ENCODE results near the gene LRRC32. TPM values are rescaled to one million over a fixed set of nuclear protein-coding genes. Genes with fewer than 3 reads are reported as not detected.

Gene LRRC32
- polyA plus RNA-seq, 3 donors = 1.5 TPM; not detected in 2

GRCh38 chr11:76703707-76704106 lies 33.2 kb upstream of the LRRC32 start:
- Mint-ChIP-seq H3K36me3 (no peaks in the 10 kb centered on the region), H3K4me3 (no peak overlapping the region), H3K27me3 (ENCODE audit: low read depth in 3 of 3) (peaks cover 9 to 15% (median 10%) of the 10 kb centered on the region in 3 donors), H3K9me3 (peaks cover 4 to 27% (median 20%) of the 10 kb centered on the region in 7 donors), H3K4me1 (peaks cover 11% of the 10 kb centered on the region), H3K27ac (peak overlapping the region in 1 of 7 donors; percentile 11)
- no peak for TF ChIP-seq CTCF (IDR thresholded peaks at IDR 0.05)
- H4K20me1 ChIP-seq (ENCODE audit: insufficient read depth, low read length) = no peaks in the 10 kb centered on the region
- no peak overlapping the region for H3K4me2 ChIP-seq (replicated peaks; ENCODE audit: extremely low read depth, low read length, poor library complexity, severe bottlenecking)
- no peaks in the 10 kb centered on the region for H3K79me2 ChIP-seq (ENCODE audit: insufficient read depth, low read length)
- H3K36me3 ChIP-seq (replicated peaks in 1 of 2; ENCODE audit: control insufficient read depth in 1 of 2, insufficient read depth in 2 of 2, low read length in 2 of 2) = no peaks in the 10 kb centered on the region
- H3K4me3 ChIP-seq (replicated peaks in 1 of 3; ENCODE audit: low read depth in 2 of 3, low read length in 3 of 3) = no peak overlapping the region
- no peak overlapping the region for H3K27ac ChIP-seq (ENCODE audit: low read depth in 1 of 2, low read length in 2 of 2)
- DNase-seq = no peak
- no peak overlapping the region for H3K9ac ChIP-seq (ENCODE audit: insufficient read depth, low read length, poor library complexity, severe bottlenecking)
- no CpG with 5 or more reads among the region's 1 CpG for WGBS (ENCODE audit: insufficient coverage)
- intact Hi-C loops (cut with micrococcal nuclease) = no loop called here
- H3K9me3 ChIP-seq (replicated peaks in 1 of 2; ENCODE audit: control insufficient read depth in 1 of 2, insufficient read depth in 1 of 2, low read length in 2 of 2) = peaks cover 6 to 23% of the 10 kb centered on the region in 2 donors
- no peaks in the 10 kb centered on the region for H3K4me1 ChIP-seq (ENCODE audit: control insufficient read depth in 1 of 2, insufficient read depth in 2 of 2, low read length in 2 of 2)
- peaks cover 0 to 4% of the 10 kb centered on the region in 2 donors for H3K27me3 ChIP-seq (ENCODE audit: control insufficient read depth in 2 of 2, insufficient read depth in 2 of 2, low read length in 2 of 2)
- no peak overlapping the region for H2AFZ ChIP-seq (ENCODE audit: insufficient read depth, low read depth, low read length, poor library complexity, severe bottlenecking)

- no peak for TF ChIP-seq CTCF (IDR thresholded peaks at IDR 0.05)
- intact Hi-C loops (cut with micrococcal nuclease) = no loop called here
- Histone ChIP-seq H3K79me2 (ENCODE audit: insufficient read depth, low read length) (no peaks in the 10 kb centered on the region), H2AFZ (ENCODE audit: insufficient read depth, low read depth, low read length, poor library complexity, severe bottlenecking) (no peak overlapping the region), H4K20me1 (ENCODE audit: insufficient read depth, low read length) (no peaks in the 10 kb centered on the region), H3K4me3 (replicated peaks in 1 of 3; ENCODE audit: low read depth in 2 of 3, low read length in 3 of 3) (no peak overlapping the region), H3K4me2 (replicated peaks; ENCODE audit: extremely low read depth, low read length, poor library complexity, severe bottlenecking) (no peak overlapping the region), H3K9ac (ENCODE audit: insufficient read depth, low read length, poor library complexity, severe bottlenecking) (no peak overlapping the region), H3K9me3 (replicated peaks in 1 of 2; ENCODE audit: control insufficient read depth in 1 of 2, insufficient read depth in 1 of 2, low read length in 2 of 2) (peaks cover 6 to 23% of the 10 kb centered on the region in 2 donors), H3K27ac (ENCODE audit: low read depth in 1 of 2, low read length in 2 of 2) (no peak overlapping the region), H3K4me1 (ENCODE audit: control insufficient read depth in 1 of 2, insufficient read depth in 2 of 2, low read length in 2 of 2) (no peaks in the 10 kb centered on the region), H3K36me3 (replicated peaks in 1 of 2; ENCODE audit: control insufficient read depth in 1 of 2, insufficient read depth in 2 of 2, low read length in 2 of 2) (no peaks in the 10 kb centered on the region), H3K27me3 (ENCODE audit: control insufficient read depth in 2 of 2, insufficient read depth in 2 of 2, low read length in 2 of 2) (peaks cover 0 to 4% of the 10 kb centered on the region in 2 donors)
- Mint-ChIP-seq H3K36me3 (no peaks in the 10 kb centered on the region), H3K9me3 (peaks cover 4 to 27% (median 19%) of the 10 kb centered on the region in 7 donors), H3K27ac (no peak overlapping the region), H3K4me3 (no peak overlapping the region), H3K27me3 (ENCODE audit: low read depth in 3 of 3) (peaks cover 6 to 11% (median 10%) of the 10 kb centered on the region in 3 donors), H3K4me1 (peaks cover 11% of the 10 kb centered on the region)
- DNase-seq = no peak
- WGBS (ENCODE audit: insufficient coverage) = 100% methylated on average over 1 of the region's 3 CpGs
These were observed 32.0 kb upstream of the LRRC32 start for GRCh38 chr11:76702336-76703128.

Data from CD14-positive monocyte (primary cell).